ENCODE results near the gene DPF1.

DPF1 gene

GRCh38 chr19:38250428-38250820 lies 26.4 kb upstream of the DPF1 start:
- TF ChIP-seq EZH2 (optimal IDR thresholded peaks at IDR 0.05; ENCODE audit: low read depth, low read length) (no peak), EZH2phosphoT487 (IDR thresholded peaks at IDR 0.05; ENCODE audit: low read length) (no peak)
- TF ChIP-seq, protein P1, sequence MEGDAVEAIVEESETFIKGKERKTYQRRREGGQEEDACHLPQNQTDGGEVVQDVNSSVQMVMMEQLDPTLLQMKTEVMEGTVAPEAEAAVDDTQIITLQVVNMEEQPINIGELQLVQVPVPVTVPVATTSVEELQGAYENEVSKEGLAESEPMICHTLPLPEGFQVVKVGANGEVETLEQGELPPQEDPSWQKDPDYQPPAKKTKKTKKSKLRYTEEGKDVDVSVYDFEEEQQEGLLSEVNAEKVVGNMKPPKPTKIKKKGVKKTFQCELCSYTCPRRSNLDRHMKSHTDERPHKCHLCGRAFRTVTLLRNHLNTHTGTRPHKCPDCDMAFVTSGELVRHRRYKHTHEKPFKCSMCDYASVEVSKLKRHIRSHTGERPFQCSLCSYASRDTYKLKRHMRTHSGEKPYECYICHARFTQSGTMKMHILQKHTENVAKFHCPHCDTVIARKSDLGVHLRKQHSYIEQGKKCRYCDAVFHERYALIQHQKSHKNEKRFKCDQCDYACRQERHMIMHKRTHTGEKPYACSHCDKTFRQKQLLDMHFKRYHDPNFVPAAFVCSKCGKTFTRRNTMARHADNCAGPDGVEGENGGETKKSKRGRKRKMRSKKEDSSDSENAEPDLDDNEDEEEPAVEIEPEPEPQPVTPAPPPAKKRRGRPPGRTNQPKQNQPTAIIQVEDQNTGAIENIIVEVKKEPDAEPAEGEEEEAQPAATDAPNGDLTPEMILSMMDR (IDR thresholded peaks at IDR 0.05; ENCODE audit: low read length) = no peak
- peaks cover 33% of the 10 kb centered on the region for H3K27me3 ChIP-seq (replicated peaks; ENCODE audit: insufficient read depth, low read length)
- no peaks in the 10 kb centered on the region for H3K36me3 ChIP-seq (replicated peaks; ENCODE audit: insufficient read depth, low read length)

DNA sequence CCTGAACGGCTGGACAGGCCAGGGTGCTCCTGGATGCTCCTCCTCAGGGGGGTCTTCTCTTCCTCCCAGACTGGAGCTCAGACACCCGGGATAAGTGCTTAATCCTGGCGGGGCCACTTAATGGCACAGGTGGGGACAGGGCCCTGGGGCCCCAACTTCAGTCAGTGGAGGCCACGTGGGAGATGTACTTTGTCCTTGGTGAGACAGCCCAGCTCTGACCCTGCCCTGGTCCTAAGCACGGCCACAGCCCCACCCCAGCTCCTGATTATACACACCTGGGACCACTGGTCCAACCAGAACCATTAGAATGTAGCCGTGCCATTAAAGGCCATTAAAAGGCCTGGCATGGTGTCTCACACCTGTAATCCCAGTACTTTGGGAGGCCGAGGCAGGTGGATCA lies 24.4 kb upstream of the DPF1 start:
- Histone ChIP-seq H3K4me2 (ENCODE audit: low read depth, low read length) (no peak overlapping the region), H3K9me3 (replicated peaks; ENCODE audit: insufficient read depth, low read length) (no peaks in the 10 kb centered on the region), H2AFZ (ENCODE audit: low read length) (no peak overlapping the region), H3K4me3 (ENCODE audit: low read length) (no peak overlapping the region), H3K4me1 (ENCODE audit: low read length) (no peaks in the 10 kb centered on the region), H3K79me2 (ENCODE audit: low read length) (no peaks in the 10 kb centered on the region), H3K27me3 (replicated peaks; ENCODE audit: insufficient read depth, low read length) (peaks cover 18% of the 10 kb centered on the region), H3F3A (ENCODE audit: insufficient read depth, low read length) (no peaks in the 10 kb centered on the region), H4K20me1 (ENCODE audit: insufficient read depth, low read length) (no peaks in the 10 kb centered on the region), H3K9me2 (replicated peaks; ENCODE audit: insufficient read depth, low read length) (no peaks in the 10 kb centered on the region), H3K36me3 (replicated peaks; ENCODE audit: insufficient read depth, low read length) (no peaks in the 10 kb centered on the region), H3K9ac (ENCODE audit: low read length) (no peak overlapping the region), H3K27ac (ENCODE audit: low read length) (no peak overlapping the region)
- TF ChIP-seq EZH2 (optimal IDR thresholded peaks at IDR 0.05; ENCODE audit: low read depth, low read length) = no peak
- TF ChIP-seq EZH2phosphoT487 (IDR thresholded peaks at IDR 0.05; ENCODE audit: low read length) = no peak
- TF ChIP-seq, protein P1 (IDR thresholded peaks at IDR 0.05; ENCODE audit: low read length) = no peak
- no peak for DNase-seq

More at GRCh38 chr19:38250428-38250820, 26.4 kb upstream of the DPF1 start:
- Histone ChIP-seq H4K20me1 (ENCODE audit: insufficient read depth, low read length) (no peaks in the 10 kb centered on the region), H3K4me3 (ENCODE audit: low read length) (no peak overlapping the region), H3K27ac (ENCODE audit: low read length) (no peak overlapping the region), H3K4me2 (ENCODE audit: low read depth, low read length) (no peak overlapping the region), H3K79me2 (ENCODE audit: low read length) (no peaks in the 10 kb centered on the region), H3K9me2 (replicated peaks; ENCODE audit: insufficient read depth, low read length) (no peaks in the 10 kb centered on the region), H3K9ac (ENCODE audit: low read length) (no peak overlapping the region), H3K4me1 (ENCODE audit: low read length) (no peaks in the 10 kb centered on the region), H2AFZ (ENCODE audit: low read length) (no peak overlapping the region), H3K9me3 (replicated peaks; ENCODE audit: insufficient read depth, low read length) (no peaks in the 10 kb centered on the region), H3F3A (ENCODE audit: insufficient read depth, low read length) (no peaks in the 10 kb centered on the region)
- DNase-seq = no peak

DNA sequence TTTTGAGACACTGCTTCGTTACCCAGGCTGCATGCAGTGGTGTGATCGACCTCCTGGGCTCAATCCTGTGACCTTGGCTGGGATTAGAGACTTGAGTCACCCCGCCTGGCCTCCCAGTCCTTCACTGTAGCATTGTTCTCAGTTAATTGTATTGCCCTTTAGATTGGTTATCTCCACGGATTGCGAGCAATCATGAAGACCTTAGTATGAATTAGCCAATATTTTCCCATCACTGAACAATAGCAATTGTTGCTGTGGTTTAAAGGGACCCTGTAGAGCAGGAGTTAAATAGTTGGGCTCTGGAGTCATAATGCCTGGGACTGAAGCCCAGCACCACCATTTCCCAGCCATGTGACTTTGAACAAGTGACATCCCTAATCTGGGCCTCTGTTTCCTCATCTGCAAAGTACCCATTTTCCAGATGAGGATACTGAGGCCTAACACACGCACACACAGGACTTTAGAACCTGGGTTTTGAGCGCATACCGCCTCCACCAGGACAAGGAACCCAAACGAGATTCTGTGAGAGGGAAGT lies 23.8 kb upstream of the DPF1 start:
- no peak for DNase-seq
- H3K27me3 ChIP-seq (replicated peaks; ENCODE audit: insufficient read depth, low read length) = peaks cover 12% of the 10 kb centered on the region
- H3K4me2 ChIP-seq (ENCODE audit: low read depth, low read length) = no peak overlapping the region
- H3K27ac ChIP-seq (ENCODE audit: low read length) = no peak overlapping the region
- no peaks in the 10 kb centered on the region for H3K79me2 ChIP-seq (ENCODE audit: low read length)
- H3K36me3 ChIP-seq (replicated peaks; ENCODE audit: insufficient read depth, low read length) = no peaks in the 10 kb centered on the region
- no peaks in the 10 kb centered on the region for H3K9me2 ChIP-seq (replicated peaks; ENCODE audit: insufficient read depth, low read length)
- no peaks in the 10 kb centered on the region for H3F3A ChIP-seq (ENCODE audit: insufficient read depth, low read length)
- no peak for TF ChIP-seq EZH2phosphoT487 (IDR thresholded peaks at IDR 0.05; ENCODE audit: low read length)
- TF ChIP-seq, protein P1 (IDR thresholded peaks at IDR 0.05; ENCODE audit: low read length) = no peak
- no peak for TF ChIP-seq EZH2 (optimal IDR thresholded peaks at IDR 0.05; ENCODE audit: low read depth, low read length)
- no peaks in the 10 kb centered on the region for H4K20me1 ChIP-seq (ENCODE audit: insufficient read depth, low read length)
- no peak overlapping the region for H3K9ac ChIP-seq (ENCODE audit: low read length)
- H3K4me3 ChIP-seq (ENCODE audit: low read length) = no peak overlapping the region
- no peaks in the 10 kb centered on the region for H3K9me3 ChIP-seq (replicated peaks; ENCODE audit: insufficient read depth, low read length)
- no peak overlapping the region for H2AFZ ChIP-seq (ENCODE audit: low read length)
- H3K4me1 ChIP-seq (ENCODE audit: low read length) = no peaks in the 10 kb centered on the region
